Measurements from ENCODE around the gene UPK1B.

- TF ChIP-seq CTCF (conservative IDR thresholded peaks at IDR 0.05) (no peak), ZFX (IDR thresholded peaks at IDR 0.05) (no peak)
Measured at GRCh38 chr3:119220198-119220597, 46.8 kb downstream of the UPK1B start.

All from C4-2B (cell line).